ENCODE data around the gene MEGF10. TPM values are rescaled to one million over a fixed set of nuclear protein-coding genes. Genes with fewer than 3 reads are reported as not detected.
A peak's percentile ranks its signal among the peaks of the same experiment; 100 is the strongest.
"Not testable (repeated sequence)": the region's sequence is repeated elsewhere in the genome, so short reads cannot be mapped to it uniquely, and the experiment has no call there.

Gene MEGF10
- polyA plus RNA-seq (2012; ENCODE audit: missing spikeins) = not detected

GRCh38 chr5:127290019-127290945 is at the start of gene MEGF10:
TSS of gene MEGF10 (plus strand) at chr5:127290796. CDS start at chr5:127331309, 40,513 bp downstream.
- FAIRE-seq (no peak), DNase-seq (ENCODE audit: insufficient read length) (peak; percentile 28)
- TF ChIP-seq TAF1 (IDR thresholded peaks at IDR 0.05; ENCODE audit: borderline replicate concordance, low read depth, low read length) = no peak
- no peak for TF ChIP-seq POLR2A (IDR thresholded peaks at IDR 0.05; ENCODE audit: low read depth, low read length)
- no peak for TF ChIP-seq POLR2AphosphoS5 (IDR thresholded peaks at IDR 0.05; ENCODE audit: low read depth, low read length)

GRCh38 chr5:127243011-127243410 is 47.6 kb upstream of the MEGF10 start:
- TF ChIP-seq POLR2A (IDR thresholded peaks at IDR 0.05; ENCODE audit: low read depth, low read length) = no peak
- TF ChIP-seq TAF1 (IDR thresholded peaks at IDR 0.05; ENCODE audit: borderline replicate concordance, low read depth, low read length) = no peak
- TF ChIP-seq POLR2AphosphoS5 (IDR thresholded peaks at IDR 0.05; ENCODE audit: low read depth, low read length) = no peak
- DNase-seq (ENCODE audit: insufficient read length) (no peak), FAIRE-seq (no peak)

GRCh38 chr5:127254729-127255284 is 35.8 kb upstream of the MEGF10 start:
- FAIRE-seq (no peak), DNase-seq (ENCODE audit: insufficient read length) (no peak)
- no peak for TF ChIP-seq POLR2AphosphoS5 (IDR thresholded peaks at IDR 0.05; ENCODE audit: low read depth, low read length)
- no peak for TF ChIP-seq POLR2A (IDR thresholded peaks at IDR 0.05; ENCODE audit: low read depth, low read length)

GRCh38 chr5:127256886-127257597 is 33.6 kb upstream of the MEGF10 start:
- TF ChIP-seq POLR2A (IDR thresholded peaks at IDR 0.05; ENCODE audit: low read depth, low read length) = no peak
- no peak for TF ChIP-seq TAF1 (IDR thresholded peaks at IDR 0.05; ENCODE audit: borderline replicate concordance, low read depth, low read length)
- no peak for TF ChIP-seq POLR2AphosphoS5 (IDR thresholded peaks at IDR 0.05; ENCODE audit: low read depth, low read length)
- DNase-seq (ENCODE audit: insufficient read length) (no peak), FAIRE-seq (no peak)

GRCh38 chr5:127260686-127261085 is 29.9 kb upstream of the MEGF10 start:
- FAIRE-seq = no peak
- no peak for DNase-seq (ENCODE audit: insufficient read length)
- no peak for TF ChIP-seq POLR2A (IDR thresholded peaks at IDR 0.05; ENCODE audit: low read depth, low read length)
- no peak for TF ChIP-seq TAF1 (IDR thresholded peaks at IDR 0.05; ENCODE audit: borderline replicate concordance, low read depth, low read length)
- TF ChIP-seq POLR2AphosphoS5 (IDR thresholded peaks at IDR 0.05; ENCODE audit: low read depth, low read length) = no peak

- not testable (repeated sequence) for DNase-seq (ENCODE audit: insufficient read length); FAIRE-seq
Measured at GRCh38 chr5:127265473-127265872, 25.1 kb upstream of the MEGF10 start.

GRCh38 chr5:127268342-127268741 is 22.3 kb upstream of the MEGF10 start:
- DNase-seq (ENCODE audit: insufficient read length); FAIRE-seq: not testable (repeated sequence)

- not testable (repeated sequence) for DNase-seq (ENCODE audit: insufficient read length); FAIRE-seq
Measured at GRCh38 chr5:127270713-127271112, 19.9 kb upstream of the MEGF10 start.

- no peak for TF ChIP-seq TAF1 (IDR thresholded peaks at IDR 0.05; ENCODE audit: borderline replicate concordance, low read depth, low read length)
- no peak for TF ChIP-seq POLR2AphosphoS5 (IDR thresholded peaks at IDR 0.05; ENCODE audit: low read depth, low read length)
- no peak for TF ChIP-seq POLR2A (IDR thresholded peaks at IDR 0.05; ENCODE audit: low read depth, low read length)
- DNase-seq (ENCODE audit: insufficient read length) (no peak), FAIRE-seq (no peak)
Measured at GRCh38 chr5:127275641-127276193, 14.9 kb upstream of the MEGF10 start.

- DNase-seq (ENCODE audit: insufficient read length) (no peak), FAIRE-seq (no peak)
- TF ChIP-seq POLR2A (IDR thresholded peaks at IDR 0.05; ENCODE audit: low read depth, low read length) (no peak), POLR2AphosphoS5 (IDR thresholded peaks at IDR 0.05; ENCODE audit: low read depth, low read length) (no peak), TAF1 (IDR thresholded peaks at IDR 0.05; ENCODE audit: borderline replicate concordance, low read depth, low read length) (no peak)
Measured at GRCh38 chr5:127280491-127281220, 9.9 kb upstream of the MEGF10 start.

- FAIRE-seq (no peak), DNase-seq (ENCODE audit: insufficient read length) (no peak)
- no peak for TF ChIP-seq POLR2A (IDR thresholded peaks at IDR 0.05; ENCODE audit: low read depth, low read length)
- TF ChIP-seq POLR2AphosphoS5 (IDR thresholded peaks at IDR 0.05; ENCODE audit: low read depth, low read length) = no peak
- TF ChIP-seq TAF1 (IDR thresholded peaks at IDR 0.05; ENCODE audit: borderline replicate concordance, low read depth, low read length) = no peak
Measured at GRCh38 chr5:127281609-127282008, 9.0 kb upstream of the MEGF10 start.

Data from GM12892 (cell line).